ENCODE results near the gene FAM234A.

Gene FAM234A

DNA sequence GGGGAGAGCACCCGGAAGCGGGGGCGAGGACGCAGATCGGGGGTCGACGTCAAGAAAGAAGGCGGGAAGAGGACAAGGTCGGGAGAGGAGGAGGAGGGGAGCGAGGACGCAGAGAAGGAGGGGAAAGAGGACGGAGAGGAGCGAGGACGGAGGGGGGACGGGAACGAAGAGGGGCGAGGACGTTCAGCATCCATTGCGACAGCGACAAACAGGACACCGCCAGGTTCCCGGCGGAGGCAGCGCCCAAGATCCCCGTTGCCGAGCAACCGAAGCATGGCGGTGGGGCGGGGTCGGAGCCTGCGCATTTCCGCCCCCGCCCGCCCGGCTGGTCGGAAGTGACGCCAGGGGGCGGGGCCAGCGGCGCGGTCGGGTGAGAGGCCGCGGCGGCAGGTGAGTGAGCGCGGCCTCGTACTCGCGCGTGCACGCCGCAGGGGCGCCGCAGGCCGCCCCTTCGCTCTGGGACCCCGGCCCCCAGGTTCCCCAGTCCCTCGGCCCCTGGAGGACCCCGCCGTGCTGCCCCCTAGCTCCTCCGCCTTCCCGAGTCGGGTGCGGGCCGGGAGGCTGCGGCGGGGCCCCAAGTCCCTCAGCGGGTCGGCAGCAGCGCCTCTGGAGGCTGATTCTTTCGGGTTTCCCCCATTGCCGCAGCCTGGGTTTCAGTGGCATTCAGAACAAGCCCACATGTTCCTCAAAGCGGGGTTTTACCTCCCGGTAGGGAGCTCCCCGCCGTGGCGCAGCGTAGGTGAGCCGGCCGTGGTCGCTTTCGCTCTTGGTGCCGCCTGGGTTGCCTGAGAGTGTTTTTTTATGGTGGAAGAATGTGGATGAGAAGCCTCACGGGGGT lies at the start of gene FAM234A:
TSS of gene FAM234A (plus strand) at position 354 of the 838 bp plus-strand sequence. CDS start 19,593 bp downstream, outside the sequence.
- H3K9me3 ChIP-seq (ENCODE audit: insufficient read depth, low read length) = no peaks in the 10 kb centered on the region
- H4K20me1 ChIP-seq (ENCODE audit: low read depth, low read length) = no peaks in the 10 kb centered on the region
- H2AFZ ChIP-seq (ENCODE audit: low read depth, low read length, severe bottlenecking) = peak within 1 kb of the TSS; percentile 75
- H3K4me3 ChIP-seq (ENCODE audit: insufficient read depth, low read length, poor library complexity, severe bottlenecking) = peak within 1 kb of the TSS; percentile 74
- peak within 1 kb of the TSS; percentile 60 for H3K4me2 ChIP-seq (ENCODE audit: low read depth, low read length, poor library complexity, severe bottlenecking)
- H3F3A ChIP-seq (ENCODE audit: insufficient read depth) = peaks cover 9% of the 10 kb centered on the region
- H3K79me2 ChIP-seq (ENCODE audit: insufficient read depth, low read length) = peaks cover 6% of the 10 kb centered on the region
- peak within 1 kb of the TSS; percentile 71 for H3K9ac ChIP-seq (ENCODE audit: low read length)
- H3K9me2 ChIP-seq (replicated peaks; ENCODE audit: insufficient read depth, low read length) = no peaks in the 10 kb centered on the region
- H3K27me3 ChIP-seq (ENCODE audit: low read length) = no peaks in the 10 kb centered on the region
- peak within 1 kb of the TSS; percentile 68 for H3K27ac ChIP-seq (ENCODE audit: low read depth, low read length)
- no peak for TF ChIP-seq EZH2phosphoT487 (conservative IDR thresholded peaks at IDR 0.05; ENCODE audit: low read length)
- TF ChIP-seq, protein P1, sequence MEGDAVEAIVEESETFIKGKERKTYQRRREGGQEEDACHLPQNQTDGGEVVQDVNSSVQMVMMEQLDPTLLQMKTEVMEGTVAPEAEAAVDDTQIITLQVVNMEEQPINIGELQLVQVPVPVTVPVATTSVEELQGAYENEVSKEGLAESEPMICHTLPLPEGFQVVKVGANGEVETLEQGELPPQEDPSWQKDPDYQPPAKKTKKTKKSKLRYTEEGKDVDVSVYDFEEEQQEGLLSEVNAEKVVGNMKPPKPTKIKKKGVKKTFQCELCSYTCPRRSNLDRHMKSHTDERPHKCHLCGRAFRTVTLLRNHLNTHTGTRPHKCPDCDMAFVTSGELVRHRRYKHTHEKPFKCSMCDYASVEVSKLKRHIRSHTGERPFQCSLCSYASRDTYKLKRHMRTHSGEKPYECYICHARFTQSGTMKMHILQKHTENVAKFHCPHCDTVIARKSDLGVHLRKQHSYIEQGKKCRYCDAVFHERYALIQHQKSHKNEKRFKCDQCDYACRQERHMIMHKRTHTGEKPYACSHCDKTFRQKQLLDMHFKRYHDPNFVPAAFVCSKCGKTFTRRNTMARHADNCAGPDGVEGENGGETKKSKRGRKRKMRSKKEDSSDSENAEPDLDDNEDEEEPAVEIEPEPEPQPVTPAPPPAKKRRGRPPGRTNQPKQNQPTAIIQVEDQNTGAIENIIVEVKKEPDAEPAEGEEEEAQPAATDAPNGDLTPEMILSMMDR (IDR thresholded peaks at IDR 0.05; ENCODE audit: insufficient read depth, low read length, poor library complexity, severe bottlenecking) = peak; percentile 42
- no peaks in the 10 kb centered on the region for H3K36me3 ChIP-seq (ENCODE audit: low read length)

DNA sequence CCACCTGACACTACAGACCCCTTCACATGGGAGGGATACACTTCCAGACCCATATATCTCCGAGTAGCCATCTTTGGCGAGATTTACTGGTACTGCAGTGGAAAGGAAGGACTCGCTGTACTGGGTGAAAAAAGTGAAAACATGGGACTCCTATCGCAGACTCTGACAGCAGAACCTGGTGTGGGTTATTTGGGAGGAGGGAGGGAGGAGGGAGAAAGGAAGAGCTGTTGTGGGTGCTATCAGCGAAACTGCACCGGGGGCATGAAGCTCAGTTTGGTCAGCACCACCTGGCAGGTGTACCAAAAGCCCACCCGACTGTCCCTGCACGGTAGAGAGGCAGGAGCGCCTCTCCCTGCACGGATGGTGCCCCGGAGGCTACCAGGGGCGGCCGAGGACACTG lies 49.4 kb upstream of the FAM234A start:
- Histone ChIP-seq H2AFZ (ENCODE audit: low read depth, low read length, severe bottlenecking) (no peak overlapping the region), H3F3A (ENCODE audit: insufficient read depth) (0 out of 2 replicates have a peak, but pooled peaks cover 5% of the 10 kb centered on the region), H4K20me1 (ENCODE audit: low read depth, low read length) (no peaks in the 10 kb centered on the region), H3K9me2 (replicated peaks; ENCODE audit: insufficient read depth, low read length) (no peaks in the 10 kb centered on the region), H3K27ac (ENCODE audit: low read depth, low read length) (no peak overlapping the region), H3K9me3 (ENCODE audit: insufficient read depth, low read length) (no peaks in the 10 kb centered on the region), H3K4me2 (ENCODE audit: low read depth, low read length, poor library complexity, severe bottlenecking) (no peak overlapping the region), H3K36me3 (ENCODE audit: low read length) (no peaks in the 10 kb centered on the region), H3K79me2 (ENCODE audit: insufficient read depth, low read length) (no peaks in the 10 kb centered on the region), H3K9ac (ENCODE audit: low read length) (no peak overlapping the region), H3K27me3 (ENCODE audit: low read length) (no peaks in the 10 kb centered on the region), H3K4me3 (ENCODE audit: insufficient read depth, low read length, poor library complexity, severe bottlenecking) (no peak overlapping the region)
- no peak for TF ChIP-seq EZH2phosphoT487 (conservative IDR thresholded peaks at IDR 0.05; ENCODE audit: low read length)
- TF ChIP-seq, protein P1 (IDR thresholded peaks at IDR 0.05; ENCODE audit: insufficient read depth, low read length, poor library complexity, severe bottlenecking) = no peak

DNA sequence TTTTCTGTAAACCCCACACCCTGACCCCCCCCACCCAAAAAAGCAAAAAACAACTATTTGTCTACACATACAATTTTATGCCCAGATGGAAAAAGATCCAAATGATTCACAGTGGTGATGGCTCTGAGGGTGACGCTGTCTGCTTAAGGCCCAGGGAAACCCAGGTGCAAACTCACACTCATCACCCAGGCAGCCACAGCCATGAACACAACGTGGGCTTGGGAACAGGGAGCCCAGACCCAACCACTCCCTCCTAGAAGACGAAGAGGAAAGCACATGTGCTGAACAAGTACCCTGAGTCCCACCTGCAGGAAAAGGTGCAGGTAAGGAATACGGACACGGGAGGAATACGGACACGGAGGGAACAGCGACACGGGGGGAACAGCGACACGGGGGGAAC lies 48.9 kb upstream of the FAM234A start:
- Histone ChIP-seq H4K20me1 (ENCODE audit: low read depth, low read length) (no peaks in the 10 kb centered on the region), H3K27me3 (ENCODE audit: low read length) (no peaks in the 10 kb centered on the region), H2AFZ (ENCODE audit: low read depth, low read length, severe bottlenecking) (no peak overlapping the region), H3K9me2 (replicated peaks; ENCODE audit: insufficient read depth, low read length) (no peaks in the 10 kb centered on the region), H3K4me2 (ENCODE audit: low read depth, low read length, poor library complexity, severe bottlenecking) (no peak overlapping the region), H3K9me3 (ENCODE audit: insufficient read depth, low read length) (no peaks in the 10 kb centered on the region), H3K36me3 (ENCODE audit: low read length) (no peaks in the 10 kb centered on the region), H3K27ac (ENCODE audit: low read depth, low read length) (no peak overlapping the region), H3K9ac (ENCODE audit: low read length) (no peak overlapping the region), H3F3A (ENCODE audit: insufficient read depth) (0 out of 2 replicates have a peak, but pooled peaks cover 5% of the 10 kb centered on the region), H3K79me2 (ENCODE audit: insufficient read depth, low read length) (no peaks in the 10 kb centered on the region), H3K4me3 (ENCODE audit: insufficient read depth, low read length, poor library complexity, severe bottlenecking) (no peak overlapping the region)
- no peak for TF ChIP-seq EZH2phosphoT487 (conservative IDR thresholded peaks at IDR 0.05; ENCODE audit: low read length)
- TF ChIP-seq, protein P1 (IDR thresholded peaks at IDR 0.05; ENCODE audit: insufficient read depth, low read length, poor library complexity, severe bottlenecking) = no peak
